Stimulated activated CD8-positive, alpha-beta memory T cell treated with anti-CD3 and anti-CD28 coated beads, Interleukin-15, amount 100 ng/mL, for 48 hours (primary cell): ENCODE results near the gene SLC35G3.
"Not testable (repeated sequence)": the region's sequence is repeated elsewhere in the genome, so short reads cannot be mapped to it uniquely, and the experiment has no call there.

Experiments
- DNase-seq, 2 donors: peaks; one replicate each; pipeline ENCODE4 v3.0.0-alpha.2; 2020; ENCODE audit warnings: low read depth in 2 of 2

The SLC35G3 gene

DNA sequence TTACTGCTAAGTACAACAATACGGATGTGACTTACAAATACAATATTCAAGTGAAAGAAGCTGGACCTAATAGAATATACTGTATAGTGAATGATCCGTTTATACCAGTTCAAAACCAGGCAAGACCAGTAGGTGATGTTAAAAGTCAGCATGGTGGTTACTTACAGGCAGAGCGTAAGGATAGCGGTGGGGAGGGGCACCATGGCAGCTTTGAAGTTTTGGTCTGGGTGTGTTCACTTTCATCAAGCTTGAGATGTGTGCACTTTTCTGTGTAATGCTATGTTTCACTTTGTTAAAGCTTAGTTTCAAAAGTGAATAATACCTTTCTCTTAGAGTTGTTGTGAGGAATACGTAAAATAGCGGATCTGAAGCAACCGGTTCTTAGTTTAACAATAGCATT, 16.5 kb upstream of the SLC35G3 start:
- no peak for DNase-seq

DNA sequence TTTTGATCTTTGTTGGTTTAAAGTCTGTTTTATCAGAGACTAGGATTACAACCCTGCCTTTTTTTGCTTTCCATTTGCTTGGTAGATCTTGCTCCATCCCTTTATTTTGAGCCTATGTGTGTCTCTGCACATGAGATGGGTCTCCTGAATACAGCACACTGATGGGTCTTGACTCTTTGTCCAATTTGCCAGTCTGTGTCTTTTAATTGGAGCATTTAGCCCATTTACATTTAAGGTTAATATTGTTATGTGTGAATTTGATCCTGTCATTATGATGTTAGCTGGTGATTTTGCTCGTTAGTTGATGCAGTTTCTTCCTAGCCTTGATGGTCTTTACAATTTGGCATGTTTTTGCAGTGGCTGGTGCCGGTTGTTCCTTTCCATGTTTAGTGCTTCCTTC, 8.4 kb upstream of the SLC35G3 start:
- not testable (repeated sequence) for DNase-seq

GRCh38 chr17:35195062-35195461, 869 bp upstream of the SLC35G3 start:
- DNase-seq: not testable (repeated sequence)

DNA sequence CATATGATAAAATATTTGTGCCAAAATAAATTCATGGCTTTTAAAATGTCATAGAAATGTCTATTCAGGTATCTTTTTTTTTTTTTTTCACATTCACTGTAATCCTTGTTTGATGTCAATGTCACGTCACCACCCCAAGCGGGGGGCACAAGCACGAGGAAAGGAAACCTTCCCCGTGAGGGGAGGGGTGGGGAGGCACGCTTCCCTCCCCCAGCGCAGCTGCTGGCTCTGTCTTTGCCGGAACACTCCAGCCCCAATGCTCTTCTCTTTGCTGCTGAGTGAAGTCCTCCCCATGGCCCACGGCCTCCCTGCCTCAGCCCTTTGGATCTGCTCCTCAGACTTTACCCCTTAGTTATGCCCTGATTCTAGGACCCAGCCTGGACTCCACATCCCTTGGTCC, 1.5 kb downstream of the SLC35G3 start:
- no peak for DNase-seq

- DNase-seq: no peak
These were observed 3.0 kb downstream of the SLC35G3 start for GRCh38 chr17:35191001-35191695.

GRCh38 chr17:35189291-35189690, 4.9 kb downstream of the SLC35G3 start:
- DNase-seq: no peak

DNA sequence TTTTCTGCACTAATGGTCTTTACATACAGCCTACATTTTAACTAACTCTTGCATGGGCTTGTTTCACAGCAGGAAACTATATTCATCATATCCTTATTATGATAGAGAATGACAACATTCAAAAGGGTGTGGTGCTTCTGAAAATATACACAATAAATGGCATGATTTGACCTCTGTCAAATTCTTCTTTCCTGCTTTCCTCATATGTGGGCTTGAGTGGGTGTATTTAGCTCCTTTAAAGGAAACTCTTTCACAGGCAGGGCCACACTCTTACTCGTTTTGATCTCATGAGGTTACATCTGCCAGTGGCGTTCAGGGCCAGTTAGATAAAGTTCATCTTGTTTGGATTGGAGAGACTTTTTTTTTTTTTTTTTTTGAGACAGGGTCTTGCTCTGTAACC, 6.1 kb downstream of the SLC35G3 start:
- no peak for DNase-seq

DNA sequence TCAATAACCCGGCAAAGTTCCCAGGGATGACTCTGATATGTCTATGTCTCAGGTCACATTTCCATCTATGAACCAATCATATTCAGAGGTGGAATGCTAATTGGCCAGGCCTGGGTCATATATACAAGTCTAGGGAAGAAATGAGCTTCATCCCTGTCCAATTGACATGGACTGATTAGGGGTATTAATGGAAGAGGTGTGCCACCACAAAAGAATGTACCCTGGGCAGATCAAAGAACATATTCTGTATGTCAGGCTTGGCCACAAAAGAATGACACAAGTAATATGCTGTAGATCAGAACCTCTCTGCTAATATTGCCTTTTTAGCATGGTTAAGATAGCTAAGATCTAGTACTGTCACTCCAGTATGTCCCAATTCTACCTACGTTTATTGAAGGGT, 6.7 kb downstream of the SLC35G3 start:
- DNase-seq: no peak

DNA sequence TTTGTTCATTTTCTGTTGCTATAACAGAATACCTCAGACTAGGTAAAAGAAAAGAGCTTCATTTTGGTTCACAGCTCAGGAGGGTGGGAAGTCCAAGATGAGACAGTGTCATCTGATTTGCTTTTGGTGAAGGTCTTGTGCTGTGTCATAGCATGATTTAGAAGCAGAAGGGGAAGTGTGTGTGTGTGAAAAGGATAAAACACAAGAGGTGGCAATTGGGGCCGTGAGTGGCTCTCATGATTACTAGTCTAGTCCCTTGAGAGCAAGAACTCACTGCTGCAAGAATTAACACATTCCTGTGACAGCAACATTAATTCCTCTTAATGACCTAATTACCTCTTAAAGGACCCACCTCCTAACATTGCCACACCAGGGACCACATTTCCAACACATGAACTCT, 8.3 kb downstream of the SLC35G3 start:
- no peak for DNase-seq

- no peak for DNase-seq
These were observed 9.9 kb downstream of the SLC35G3 start for GRCh38 chr17:35184274-35184673.

- no peak for DNase-seq
These were observed 10.9 kb downstream of the SLC35G3 start for GRCh38 chr17:35183332-35183731.

- DNase-seq: not testable (repeated sequence)
These were observed 14.8 kb downstream of the SLC35G3 start for GRCh38 chr17:35179379-35179778.

DNA sequence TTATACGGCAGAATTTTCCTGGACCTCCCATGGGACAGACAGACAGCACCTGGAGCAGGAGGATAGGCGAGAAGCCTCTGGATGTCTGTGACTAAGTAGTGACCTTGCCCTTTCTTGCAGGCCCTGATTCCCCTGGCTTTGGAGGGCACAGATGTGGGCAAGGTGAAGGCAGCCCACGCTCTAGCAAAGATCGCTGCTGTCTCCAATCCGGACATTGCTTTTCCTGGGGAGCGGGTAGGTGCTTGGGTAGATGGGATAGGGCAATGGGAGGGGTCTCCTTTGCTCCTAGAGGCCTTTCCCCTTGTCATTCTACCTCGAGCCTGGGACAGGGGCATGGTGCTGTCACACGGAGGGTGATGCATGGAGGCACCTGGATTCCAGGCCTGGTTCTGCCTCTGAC, 17.3 kb downstream of the SLC35G3 start:
- no peak for DNase-seq

DNA sequence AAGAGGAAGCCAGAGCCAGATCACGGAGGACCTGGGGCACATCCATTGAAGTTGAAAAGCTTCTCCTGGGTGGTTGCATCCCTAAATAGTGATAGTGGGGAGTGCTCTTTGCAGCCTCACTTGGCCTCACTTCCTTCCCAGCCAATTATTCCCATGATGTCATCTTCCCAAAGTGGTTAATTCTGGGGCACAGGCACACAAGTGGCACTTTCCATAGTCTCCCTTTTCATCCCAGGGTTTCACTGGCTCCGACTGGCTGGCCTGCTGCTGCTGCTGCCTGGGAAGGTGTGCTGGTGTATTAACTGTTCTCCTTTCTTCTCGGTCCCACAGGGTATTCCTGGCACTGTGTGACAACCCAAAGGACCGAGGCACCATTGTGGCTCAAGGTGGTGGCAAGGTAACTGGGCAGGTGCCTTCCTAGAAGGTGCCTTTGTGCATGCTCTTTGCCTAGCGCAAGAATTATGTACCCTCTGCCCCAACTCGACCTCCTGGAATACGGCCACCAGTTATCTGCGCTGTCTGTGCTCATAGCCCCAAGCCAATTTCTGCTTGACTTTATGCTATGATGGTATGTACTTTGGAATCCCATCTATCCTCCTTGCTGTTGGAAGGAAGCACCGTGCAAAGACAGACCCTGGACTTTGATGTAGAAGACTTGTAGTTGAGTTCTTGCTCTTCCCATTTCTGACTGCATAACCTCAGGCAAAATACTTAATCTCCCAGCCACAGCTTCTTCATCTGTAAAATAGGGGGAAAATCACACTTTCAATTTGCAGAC, 18.4 kb downstream of the SLC35G3 start:
- DNase-seq: no peak

DNA sequence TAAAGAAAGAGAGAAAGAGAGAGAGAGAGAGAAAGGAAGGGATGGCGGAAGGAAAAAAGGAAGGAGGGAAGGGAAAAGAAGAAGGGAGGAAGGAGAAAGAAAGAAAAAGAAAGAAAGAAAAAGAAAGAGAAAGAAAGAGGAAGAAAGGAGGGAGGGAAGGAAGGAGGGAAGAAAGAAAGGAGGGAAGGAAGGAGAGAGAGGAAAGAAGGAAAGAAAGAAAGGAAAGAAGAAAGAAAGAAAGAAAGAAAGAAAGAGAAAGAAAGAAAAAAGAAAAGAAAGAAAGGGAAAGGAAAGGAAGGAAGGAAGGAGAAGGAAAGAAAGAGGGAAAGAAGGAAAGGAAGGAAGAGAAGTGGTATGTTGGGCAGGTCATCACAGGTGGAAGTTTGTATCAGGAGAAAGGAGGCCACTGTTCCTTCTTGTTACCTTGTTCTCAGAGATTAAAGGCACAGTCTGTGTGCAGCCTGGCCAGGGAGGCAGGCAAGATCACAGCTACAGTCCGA, 19.3 kb downstream of the SLC35G3 start:
- no peak for DNase-seq

- not testable (repeated sequence) for DNase-seq
These were observed 21.9 kb downstream of the SLC35G3 start for GRCh38 chr17:35172321-35172720.

DNA sequence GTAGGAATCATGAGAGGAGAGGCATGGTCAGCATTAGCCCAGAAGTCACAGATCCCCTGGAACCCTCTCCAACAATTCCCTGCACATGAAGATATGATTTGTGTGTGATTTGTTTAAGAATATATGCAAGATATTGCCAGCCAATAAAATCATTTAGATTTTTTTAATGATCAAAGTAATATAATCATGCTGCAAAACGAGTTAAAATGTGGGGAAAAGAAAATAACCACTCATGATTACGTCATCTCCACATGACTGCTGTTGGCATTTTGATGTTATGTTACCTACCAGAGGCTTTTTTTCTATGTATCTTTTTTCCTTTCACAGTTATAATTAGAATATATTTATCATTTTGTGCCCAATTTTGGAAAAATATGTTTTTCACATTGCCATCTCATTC, 22.4 kb downstream of the SLC35G3 start:
- no peak for DNase-seq

- no peak for DNase-seq
These were observed 23.0 kb downstream of the SLC35G3 start for GRCh38 chr17:35170968-35171771.

- no peak for DNase-seq
These were observed 24.3 kb downstream of the SLC35G3 start for GRCh38 chr17:35169835-35170363.

GRCh38 chr17:35167666-35168065, 26.5 kb downstream of the SLC35G3 start:
- DNase-seq: no peak

GRCh38 chr17:35167046-35167445, 27.1 kb downstream of the SLC35G3 start:
- DNase-seq: no peak

DNA sequence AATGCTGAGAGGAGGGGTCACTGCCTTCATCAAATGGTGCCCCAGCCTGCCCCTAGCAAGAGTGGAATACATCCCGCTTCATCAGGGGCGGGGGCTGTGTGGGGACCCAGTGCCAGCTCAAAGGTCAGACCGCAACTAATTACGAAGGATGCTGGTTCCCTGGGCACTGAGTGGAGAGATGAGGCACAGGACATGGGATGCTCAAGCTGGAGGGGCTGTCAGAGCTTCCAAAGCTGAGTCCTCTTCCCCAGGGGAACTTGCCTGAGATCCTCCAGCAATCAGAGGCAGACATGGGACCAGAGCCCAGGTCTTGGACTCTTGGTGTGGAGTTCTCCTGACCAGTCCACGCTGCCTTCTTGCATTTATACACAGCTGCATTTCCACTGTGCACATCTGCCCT, 27.7 kb downstream of the SLC35G3 start:
- no peak for DNase-seq
